Measurements from ENCODE around the gene PER3. TPM values are rescaled to one million over a fixed set of nuclear protein-coding genes. Genes with fewer than 3 reads are reported as not detected.
A peak's percentile ranks its signal among the peaks of the same experiment; 100 is the strongest.

The PER3 gene
- total and polyA plus RNA-seq, 5 donors from 2014 or later, result 3.7 to 14.1 (median 4.1) TPM

DNA sequence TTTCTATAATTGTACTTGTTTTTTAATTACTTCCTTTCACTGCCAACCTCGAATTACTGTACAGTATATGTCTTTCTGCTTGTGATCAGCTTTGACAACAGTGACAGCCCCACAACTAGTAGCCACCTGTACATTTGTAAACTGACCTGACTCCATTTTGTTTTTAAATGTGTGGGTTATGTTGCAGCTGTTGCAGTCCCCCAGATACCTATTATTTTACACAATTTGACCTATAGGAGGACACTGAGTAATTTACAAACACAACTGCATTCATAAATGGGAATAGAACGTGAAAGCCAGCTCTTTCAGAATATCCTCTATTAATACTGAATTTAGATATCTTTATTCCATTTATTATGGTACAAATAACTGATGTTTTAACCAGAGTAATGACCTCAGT is 15.5 kb upstream of the PER3 start:
- ATAC-seq (ENCODE audit: low read depth in 2 of 2) (no peak), DNase-seq (no peak)
- no peaks in the 10 kb centered on the region for H3K9me3 ChIP-seq (ENCODE audit: control insufficient read depth in 2 of 2, low read length in 2 of 2)
- peaks cover 17% of the 10 kb centered on the region for H3K27me3 Mint-ChIP-seq
- peaks cover 9% of the 10 kb centered on the region for H3K36me3 Mint-ChIP-seq
- no peak overlapping the region for H3K4me3 ChIP-seq (ENCODE audit: low read depth, low read length)
- peaks cover 2% of the 10 kb centered on the region for H3K36me3 ChIP-seq (ENCODE audit: control insufficient read depth, insufficient read depth, low read length)
- H3K27ac ChIP-seq (ENCODE audit: insufficient read depth, low read length, poor library complexity, severe bottlenecking), result no peak overlapping the region
- H3K4me1 Mint-ChIP-seq, result peaks cover 16 to 27% (median 21%) of the 10 kb centered on the region in 4 donors
- peak overlapping the region in 1 of 4 donors; percentile 68 for H3K4me3 Mint-ChIP-seq
- H3K27me3 ChIP-seq (ENCODE audit: control insufficient read depth, insufficient read depth, low read length), result peaks cover 8% of the 10 kb centered on the region
- H3K4me1 ChIP-seq (ENCODE audit: control insufficient read depth, insufficient read depth, low read length, poor library complexity, severe bottlenecking), result peaks cover 18% of the 10 kb centered on the region
- no peaks in the 10 kb centered on the region for H3K9me3 Mint-ChIP-seq
- no peak overlapping the region for H3K27ac Mint-ChIP-seq

DNA sequence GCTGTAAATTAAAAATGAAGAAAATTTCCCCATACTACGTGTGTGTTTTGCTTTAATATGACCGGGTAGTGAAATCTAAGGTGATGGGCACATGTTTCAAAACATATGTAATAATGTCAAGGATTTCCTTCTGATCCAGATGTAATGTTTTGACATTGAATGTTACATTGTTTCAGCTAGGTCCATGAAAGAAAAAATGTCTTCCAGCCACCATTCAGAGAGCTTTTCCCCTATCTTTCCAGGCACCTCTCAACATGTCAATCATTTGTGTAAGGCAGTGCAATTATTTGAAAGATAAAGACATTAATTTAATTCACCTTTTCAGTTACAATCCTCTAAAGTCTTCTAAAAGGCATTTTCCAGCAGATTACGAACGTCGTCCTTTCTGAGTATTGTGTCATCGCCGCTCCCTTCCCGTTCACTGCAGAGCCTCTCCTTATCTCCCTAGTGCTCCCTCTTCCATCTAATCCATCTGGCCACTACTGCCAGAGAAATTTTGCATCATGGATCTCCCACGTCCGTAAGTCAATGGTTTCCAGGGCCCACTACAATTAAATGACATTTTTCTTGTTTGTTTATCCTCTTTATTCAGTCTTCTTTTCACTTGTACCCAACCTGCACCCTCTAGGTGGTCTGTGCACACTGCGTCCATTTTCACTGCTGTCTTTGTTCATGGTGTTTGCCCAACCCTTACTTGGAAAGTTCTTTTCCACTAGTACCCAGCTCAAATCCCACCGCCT is 14.2 kb upstream of the PER3 start:
- no peak for ATAC-seq (ENCODE audit: low read depth in 2 of 2)
- peaks cover 8% of the 10 kb centered on the region for H3K27me3 ChIP-seq (ENCODE audit: control insufficient read depth, insufficient read depth, low read length)
- H3K27ac ChIP-seq (ENCODE audit: insufficient read depth, low read length, poor library complexity, severe bottlenecking), result no peak overlapping the region
- no peak overlapping the region for H3K4me3 ChIP-seq (ENCODE audit: low read depth, low read length)
- peaks cover 18% of the 10 kb centered on the region for H3K4me1 ChIP-seq (ENCODE audit: control insufficient read depth, insufficient read depth, low read length, poor library complexity, severe bottlenecking)
- Mint-ChIP-seq H3K4me3 (peak overlapping the region; percentile 33 to 94 (median 91)), H3K27me3 (peaks cover 14% of the 10 kb centered on the region), H3K9me3 (no peaks in the 10 kb centered on the region), H3K27ac (no peak overlapping the region), H3K4me1 (peaks cover 17 to 39% (median 29%) of the 10 kb centered on the region in 4 donors), H3K36me3 (peaks cover 19% of the 10 kb centered on the region)
- H3K36me3 ChIP-seq (ENCODE audit: control insufficient read depth, insufficient read depth, low read length), result peaks cover 11% of the 10 kb centered on the region
- H3K9me3 ChIP-seq (ENCODE audit: control insufficient read depth in 2 of 2, low read length in 2 of 2), result no peaks in the 10 kb centered on the region
- no peak for DNase-seq

DNA sequence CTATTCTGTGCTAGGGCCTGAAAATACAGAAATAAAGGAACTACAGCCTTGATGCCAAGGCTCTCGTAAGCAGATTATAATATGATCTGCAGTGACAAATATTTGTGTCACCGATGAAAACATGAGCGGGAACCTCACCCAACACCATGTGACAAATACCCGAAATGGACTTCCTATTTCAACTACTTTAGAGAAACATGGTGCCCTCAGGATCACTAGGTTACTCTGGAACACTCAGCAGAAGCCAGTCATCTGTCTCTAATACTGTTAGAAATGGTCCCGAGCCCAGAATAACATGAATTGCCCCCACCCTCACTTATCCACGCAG is 13.5 kb upstream of the PER3 start:
- Mint-ChIP-seq H3K27ac (peak overlapping the region; percentile 56 to 89 (median 87)), H3K4me1 (peaks cover 20 to 42% (median 34%) of the 10 kb centered on the region in 4 donors), H3K36me3 (peaks cover 21% of the 10 kb centered on the region), H3K9me3 (no peaks in the 10 kb centered on the region), H3K27me3 (peaks cover 11% of the 10 kb centered on the region), H3K4me3 (peak overlapping the region; percentile 89 to 94 (median 91))
- H3K27me3 ChIP-seq (ENCODE audit: control insufficient read depth, insufficient read depth, low read length), result peaks cover 8% of the 10 kb centered on the region
- peaks cover 18% of the 10 kb centered on the region for H3K4me1 ChIP-seq (ENCODE audit: control insufficient read depth, insufficient read depth, low read length, poor library complexity, severe bottlenecking)
- DNase-seq (no peak), ATAC-seq (ENCODE audit: low read depth in 2 of 2) (peak; percentile 22 to 36)
- H3K27ac ChIP-seq (ENCODE audit: insufficient read depth, low read length, poor library complexity, severe bottlenecking), result peak overlapping the region; percentile 25
- peaks cover 11% of the 10 kb centered on the region for H3K36me3 ChIP-seq (ENCODE audit: control insufficient read depth, insufficient read depth, low read length)
- no peaks in the 10 kb centered on the region for H3K9me3 ChIP-seq (ENCODE audit: control insufficient read depth in 2 of 2, low read length in 2 of 2)
- peak overlapping the region; percentile 79 for H3K4me3 ChIP-seq (ENCODE audit: low read depth, low read length)

DNA sequence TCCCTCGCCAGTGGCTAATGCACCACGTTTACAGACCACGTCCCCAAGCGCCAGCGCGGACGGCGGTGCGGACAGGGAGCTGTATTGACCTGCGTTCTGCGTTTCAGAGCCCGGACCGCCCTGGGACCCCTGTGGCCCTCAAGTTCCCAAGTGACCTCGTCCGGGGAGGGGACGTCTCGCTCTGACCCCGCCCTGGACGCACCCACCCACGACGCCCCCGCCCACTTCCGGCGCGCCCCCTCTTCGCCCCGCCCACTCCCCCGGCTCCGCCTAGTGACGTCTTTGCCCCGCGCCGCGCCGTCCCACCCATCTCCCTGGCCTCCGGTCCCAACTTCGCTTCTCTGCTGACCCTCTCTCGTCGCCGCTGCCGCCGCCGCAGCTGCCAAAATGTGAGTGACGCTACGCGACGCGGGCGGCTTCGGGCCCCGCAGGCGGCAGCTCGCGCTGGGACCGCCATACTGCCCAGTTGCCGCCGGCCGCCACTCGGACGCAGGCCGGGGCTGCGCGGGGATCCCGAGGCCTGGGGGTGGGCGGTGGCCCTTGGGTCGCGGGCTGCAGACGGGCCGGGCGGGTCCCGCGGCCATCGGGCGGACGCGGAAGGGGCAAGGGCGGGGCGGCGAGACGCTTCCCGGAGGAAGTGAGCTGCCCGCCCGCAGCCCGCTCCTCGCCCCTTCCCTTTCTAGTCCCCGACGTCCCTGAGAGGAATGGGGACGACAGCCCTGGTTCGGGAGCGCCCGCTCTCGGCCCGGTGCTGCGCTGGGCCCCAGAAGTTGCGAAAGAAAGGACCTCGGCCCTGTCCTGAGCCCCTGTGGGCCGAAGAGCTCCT is 12.9 kb upstream of the PER3 start, which contains the start of gene VAMP3:
Gene VAMP3 (plus strand): TSS at position 300 of the 826 bp plus-strand sequence. CDS start 88 bp downstream, at position 388.
- DNase-seq, result peak; percentile 78 to 81 (median 79)
- peaks cover 8% of the 10 kb centered on the region for H3K27me3 Mint-ChIP-seq
- Histone ChIP-seq H3K27ac (ENCODE audit: insufficient read depth, low read length, poor library complexity, severe bottlenecking) (peak within 1 kb of the TSS; percentile 77), H3K9me3 (ENCODE audit: control insufficient read depth in 2 of 2, low read length in 2 of 2) (no peaks in the 10 kb centered on the region), H3K4me1 (ENCODE audit: control insufficient read depth, insufficient read depth, low read length, poor library complexity, severe bottlenecking) (peaks cover 18% of the 10 kb centered on the region), H3K4me3 (ENCODE audit: low read depth, low read length) (peak within 1 kb of the TSS; percentile 83), H3K27me3 (ENCODE audit: control insufficient read depth, insufficient read depth, low read length) (peaks cover 8% of the 10 kb centered on the region), H3K36me3 (ENCODE audit: control insufficient read depth, insufficient read depth, low read length) (peaks cover 11% of the 10 kb centered on the region)
- H3K4me1 Mint-ChIP-seq, result peaks cover 26 to 48% (median 38%) of the 10 kb centered on the region in 4 donors
- H3K27ac Mint-ChIP-seq, result peak within 1 kb of the TSS; percentile 56 to 89 (median 87)
- ATAC-seq (ENCODE audit: low read depth in 2 of 2), result peak; percentile 92 to 93
- no peaks in the 10 kb centered on the region for H3K9me3 Mint-ChIP-seq
- H3K36me3 Mint-ChIP-seq, result peaks cover 24% of the 10 kb centered on the region
- peak within 1 kb of the TSS; percentile 90 to 95 (median 92) for H3K4me3 Mint-ChIP-seq

DNA sequence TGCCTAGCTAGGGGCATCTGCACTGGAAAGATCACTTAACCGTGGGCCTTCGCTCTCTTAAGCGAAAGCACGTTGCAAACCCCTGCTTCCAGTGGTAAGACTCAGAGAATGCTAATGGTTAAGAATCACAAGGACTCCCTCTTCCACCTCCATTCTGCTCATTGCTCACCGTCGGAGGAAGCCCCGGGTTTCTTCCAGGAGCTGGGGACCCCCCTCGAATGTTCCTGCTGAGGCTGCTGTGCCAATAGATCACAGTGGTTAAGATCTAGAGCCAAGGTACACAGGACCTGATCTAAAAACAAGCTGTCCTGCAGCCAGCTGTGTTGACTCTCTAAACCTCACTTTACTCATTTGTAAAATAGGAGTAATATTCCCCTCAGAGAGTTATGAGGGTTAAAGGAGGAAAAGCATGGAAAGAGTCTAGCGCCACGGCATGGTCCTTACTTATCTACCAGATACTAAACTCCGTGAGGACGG is 12.2 kb upstream of the PER3 start:
- peak overlapping the region; percentile 77 for H3K27ac ChIP-seq (ENCODE audit: insufficient read depth, low read length, poor library complexity, severe bottlenecking)

DNA sequence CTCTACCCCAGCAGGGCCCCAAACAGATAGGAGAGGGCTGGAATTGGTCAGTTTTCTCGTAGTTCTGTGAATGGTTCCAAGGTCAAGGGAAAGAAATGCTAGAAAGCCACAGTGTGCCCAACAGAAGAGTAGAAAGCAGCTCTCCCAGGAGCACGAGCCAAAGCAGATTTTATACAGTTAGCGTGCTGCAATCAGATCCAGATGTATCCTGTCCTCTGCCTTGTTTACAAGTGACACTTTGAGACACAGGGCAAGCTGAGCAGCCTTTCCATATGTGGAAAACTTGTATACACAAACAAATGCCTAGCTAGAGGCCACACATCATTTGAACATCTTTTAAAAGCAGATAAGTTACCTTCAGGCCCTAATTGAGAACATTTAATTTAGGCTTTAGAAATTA is 6.5 kb upstream of the PER3 start:
- peaks cover 20% of the 10 kb centered on the region for H3K36me3 Mint-ChIP-seq
- H3K4me1 Mint-ChIP-seq, result peaks cover 20 to 47% (median 39%) of the 10 kb centered on the region in 4 donors

More for the DNA sequence above, 12.2 kb upstream of the PER3 start:
- peaks cover 18% of the 10 kb centered on the region for H3K4me1 ChIP-seq (ENCODE audit: control insufficient read depth, insufficient read depth, low read length, poor library complexity, severe bottlenecking)
- H3K36me3 ChIP-seq (ENCODE audit: control insufficient read depth, insufficient read depth, low read length), result peaks cover 16% of the 10 kb centered on the region
- H3K36me3 Mint-ChIP-seq, result peaks cover 24% of the 10 kb centered on the region
- no peak for ATAC-seq (ENCODE audit: low read depth in 2 of 2)
- H3K27me3 Mint-ChIP-seq, result peaks cover 8% of the 10 kb centered on the region
- H3K9me3 Mint-ChIP-seq, result no peaks in the 10 kb centered on the region
- peak overlapping the region; percentile 83 for H3K4me3 ChIP-seq (ENCODE audit: low read depth, low read length)
- DNase-seq, result peak in 1 of 3 donors; percentile 41
- H3K27ac Mint-ChIP-seq, result peak overlapping the region; percentile 52 to 89 (median 86)
- H3K4me1 Mint-ChIP-seq, result peaks cover 30 to 50% (median 42%) of the 10 kb centered on the region in 4 donors
- H3K27me3 ChIP-seq (ENCODE audit: control insufficient read depth, insufficient read depth, low read length), result peaks cover 8% of the 10 kb centered on the region
- no peaks in the 10 kb centered on the region for H3K9me3 ChIP-seq (ENCODE audit: control insufficient read depth in 2 of 2, low read length in 2 of 2)
- peak overlapping the region; percentile 90 to 95 (median 92) for H3K4me3 Mint-ChIP-seq

DNA sequence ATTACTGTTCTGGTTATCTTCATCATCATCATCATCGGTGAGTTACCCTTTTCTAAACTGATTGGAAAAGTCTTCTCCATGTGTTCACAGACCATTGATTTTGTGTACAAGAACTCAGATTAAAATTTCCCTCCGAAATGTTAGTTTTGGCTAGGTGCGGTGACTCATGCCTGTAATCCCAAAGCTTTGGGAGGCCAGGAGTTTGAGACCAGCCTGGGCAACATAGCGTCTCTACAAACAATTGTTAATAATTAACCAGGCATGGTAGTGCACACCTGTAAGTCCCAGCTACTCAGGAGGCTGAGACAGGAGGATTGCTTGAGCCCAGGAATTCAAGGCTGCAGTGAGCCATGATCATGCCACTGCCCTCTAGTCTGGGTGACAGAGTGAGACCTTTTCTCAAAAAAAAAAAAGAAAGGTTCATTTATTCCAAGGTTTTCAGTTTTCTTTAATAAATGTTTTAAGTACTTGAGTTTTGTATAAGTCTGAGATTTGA is 5.9 kb upstream of the PER3 start:
- ATAC-seq (ENCODE audit: low read depth in 2 of 2) (no peak), DNase-seq (no peak)
- Mint-ChIP-seq H3K36me3 (peaks cover 20% of the 10 kb centered on the region), H3K27ac (no peak overlapping the region), H3K4me1 (peaks cover 18 to 47% (median 36%) of the 10 kb centered on the region in 4 donors), H3K9me3 (no peaks in the 10 kb centered on the region), H3K4me3 (peak overlapping the region in 1 of 4 donors; percentile 44), H3K27me3 (peaks cover 3% of the 10 kb centered on the region)
- peaks cover 11% of the 10 kb centered on the region for H3K4me1 ChIP-seq (ENCODE audit: control insufficient read depth, insufficient read depth, low read length, poor library complexity, severe bottlenecking)
- H3K4me3 ChIP-seq (ENCODE audit: low read depth, low read length), result no peak overlapping the region
- no peak overlapping the region for H3K27ac ChIP-seq (ENCODE audit: insufficient read depth, low read length, poor library complexity, severe bottlenecking)
- H3K36me3 ChIP-seq (ENCODE audit: control insufficient read depth, insufficient read depth, low read length), result peaks cover 39% of the 10 kb centered on the region
- H3K9me3 ChIP-seq (ENCODE audit: control insufficient read depth in 2 of 2, low read length in 2 of 2), result no peaks in the 10 kb centered on the region
- no peaks in the 10 kb centered on the region for H3K27me3 ChIP-seq (ENCODE audit: control insufficient read depth, insufficient read depth, low read length)

More for the DNA sequence above, 6.5 kb upstream of the PER3 start:
- Histone ChIP-seq H3K9me3 (ENCODE audit: control insufficient read depth in 2 of 2, low read length in 2 of 2) (no peaks in the 10 kb centered on the region), H3K27ac (ENCODE audit: insufficient read depth, low read length, poor library complexity, severe bottlenecking) (no peak overlapping the region), H3K4me1 (ENCODE audit: control insufficient read depth, insufficient read depth, low read length, poor library complexity, severe bottlenecking) (peaks cover 11% of the 10 kb centered on the region), H3K4me3 (ENCODE audit: low read depth, low read length) (no peak overlapping the region), H3K27me3 (ENCODE audit: control insufficient read depth, insufficient read depth, low read length) (no peaks in the 10 kb centered on the region), H3K36me3 (ENCODE audit: control insufficient read depth, insufficient read depth, low read length) (peaks cover 39% of the 10 kb centered on the region)
- no peak overlapping the region for H3K27ac Mint-ChIP-seq
- peak overlapping the region in 1 of 4 donors; percentile 44 for H3K4me3 Mint-ChIP-seq
- ATAC-seq (ENCODE audit: low read depth in 2 of 2) (no peak), DNase-seq (no peak)
- no peaks in the 10 kb centered on the region for H3K9me3 Mint-ChIP-seq
- no peaks in the 10 kb centered on the region for H3K27me3 Mint-ChIP-seq
